Sigmoid colon (tissue), 7 donors: ENCODE measurements around the gene SURF4. TPM values are rescaled to one million over a fixed set of nuclear protein-coding genes. Genes with fewer than 3 reads are reported as not detected.

Source experiments
- DNase-seq: peaks from one replicate; pipeline ENCODE4 v3.0.0-alpha.2; 2019
- H3K27ac ChIP-seq, 4 donors: fragments of 200-600 bp; sonication (generic); one replicate each; pipeline ENCODE4 v1.5.1; 2016 to 2019; ENCODE audit warnings: mild to moderate bottlenecking in 1 of 4
- H3K27me3 ChIP-seq, 3 donors: fragments of 200-600 bp; sonication (generic); one replicate each; pipeline ENCODE4 v1.5.1; 2019; ENCODE audit warnings: mild to moderate bottlenecking in 1 of 3
- H3K36me3 ChIP-seq, 4 donors: fragments of 200-600 bp; sonication (generic); one replicate each; pipeline ENCODE4 v1.5.1; 2016 to 2019
- H3K4me1 ChIP-seq, 4 donors: fragments of 200-600 bp; sonication (generic); one replicate each; pipeline ENCODE4 v1.5.1; 2017 to 2019
- H3K4me3 ChIP-seq, 4 donors: fragments of 200-600 bp; sonication (generic); one replicate each; pipeline ENCODE4 v1.5.1; 2017 to 2019; ENCODE audit warnings: mild to moderate bottlenecking in 2 of 4, moderate library complexity in 1 of 4
- H3K9me3 ChIP-seq, 4 donors: fragments of 200-600 bp in 3 of 4; sonication (generic) in 3 of 4; one replicate each; pipeline versions ENCODE4 v1.5.1 to v1.6.1; 2013 to 2019
- EP300 ChIP-seq, 4 donors: sonication (generic); formaldehyde crosslinking; IDR thresholded peaks; one replicate each; pipeline ENCODE4 v1.6.1; 2017; ENCODE audit warnings: antibody characterized with exemption in 4 of 4
- POLR2A ChIP-seq, 2 donors: fragments of 450-650 bp; IDR thresholded peaks; one replicate each; pipeline ENCODE4 v1.6.1; 2016; ENCODE audit warnings: antibody characterized with exemption in 2 of 2, mild to moderate bottlenecking in 2 of 2, moderate library complexity in 2 of 2
- POLR2AphosphoS5 ChIP-seq, 4 donors: sonication (generic); formaldehyde crosslinking; IDR thresholded peaks; one replicate each; pipeline ENCODE4 v1.6.1; 2017; ENCODE audit warnings: antibody characterized with exemption in 4 of 4
- WGBS, 2 donors: extraction: QIAGEN DNeasy Blood & Tissue Kit; methylation state at CpG; one replicate each; pipeline ENCODE4 v1.1.7; 2013; 5-methylcytosine and 5-hydroxymethylcytosine counted together
- intact Hi-C: fragments of 100-400 bp; cut with DNase I; formaldehyde crosslinking; loops from one replicate; pipeline ENCODE4 v1.15.1; 2023
- polyA plus RNA-seq, 3 donors: library from polyadenylated mRNA; stranded (reverse); fragments of 200-250 nt; gene quantifications; one replicate each; pipeline ENCODE4 v1.2.3, GENCODE V29; 2013
- total RNA-seq, 4 donors: library from RNA; depleted of rRNA; stranded (reverse); fragments of >200 nt; gene quantifications; one replicate each; pipeline ENCODE4 v1.1.0, GENCODE V29; 2016
- TF ChIP-seq, protein P1 (sequence below), 4 experiments: fragments of 450-650 bp in 3 of 4; fragments of 200-600 bp in 1 of 4; IDR thresholded peaks; one replicate each; pipeline ENCODE4 v1.5.1; 2016 to 2019; ENCODE audit warnings: antibody characterized with exemption in 4 of 4, mild to moderate bottlenecking in 3 of 4, moderate library complexity in 2 of 4
- donor health status: healthy with polysubstance abuse.
- donor health status: Bipolar disorder and iron deficiency.
- donor health status: healthy.

The SURF4 gene
- total and polyA plus RNA-seq, 7 donors: 17.4 to 190 (median 83.1) TPM

DNA sequence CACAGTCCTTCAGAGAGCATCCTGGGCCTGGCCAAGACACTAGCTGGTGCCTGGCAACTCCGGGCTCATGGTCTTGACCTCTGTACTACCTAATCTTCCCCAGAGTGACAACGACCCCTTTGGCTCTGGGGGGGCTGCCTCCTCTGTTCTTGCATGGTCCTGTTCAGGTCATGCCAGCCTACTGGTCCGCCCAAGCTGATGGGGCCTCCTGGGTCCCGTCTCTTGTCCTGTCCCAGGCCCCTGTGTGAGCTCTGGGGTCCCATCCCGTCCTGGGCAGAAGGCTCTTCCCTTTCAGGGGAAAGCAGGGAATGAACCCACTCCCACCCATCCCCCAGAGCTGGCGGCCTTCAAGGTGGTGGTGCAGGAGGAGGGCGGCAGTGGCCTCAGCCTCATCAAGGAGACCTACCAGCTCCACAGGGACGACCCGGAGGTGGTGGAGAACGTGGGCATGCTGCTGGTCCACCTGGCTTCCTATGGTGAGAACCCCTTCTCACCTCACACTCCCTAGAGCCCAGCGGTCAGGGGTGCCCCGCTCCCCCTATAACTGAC, 28.7 kb upstream of the SURF4 start:
- intact Hi-C loops: no loop called here
- peaks cover 4 to 57% (median 22%) of the 10 kb centered on the region in 4 donors for H3K36me3 ChIP-seq
- no peak for DNase-seq
- 85 to 91% methylated on average over 12 of the region's 12 CpGs for WGBS, 2 donors
- no peaks in the 10 kb centered on the region for H3K27me3 ChIP-seq
- no peaks in the 10 kb centered on the region for H3K4me1 ChIP-seq
- no peaks in the 10 kb centered on the region for H3K9me3 ChIP-seq
- TF ChIP-seq POLR2A (IDR thresholded peaks at IDR 0.05) (no peak), POLR2AphosphoS5 (IDR thresholded peaks at IDR 0.05) (no peak), EP300 (IDR thresholded peaks at IDR 0.05) (no peak)
- TF ChIP-seq, protein P1, sequence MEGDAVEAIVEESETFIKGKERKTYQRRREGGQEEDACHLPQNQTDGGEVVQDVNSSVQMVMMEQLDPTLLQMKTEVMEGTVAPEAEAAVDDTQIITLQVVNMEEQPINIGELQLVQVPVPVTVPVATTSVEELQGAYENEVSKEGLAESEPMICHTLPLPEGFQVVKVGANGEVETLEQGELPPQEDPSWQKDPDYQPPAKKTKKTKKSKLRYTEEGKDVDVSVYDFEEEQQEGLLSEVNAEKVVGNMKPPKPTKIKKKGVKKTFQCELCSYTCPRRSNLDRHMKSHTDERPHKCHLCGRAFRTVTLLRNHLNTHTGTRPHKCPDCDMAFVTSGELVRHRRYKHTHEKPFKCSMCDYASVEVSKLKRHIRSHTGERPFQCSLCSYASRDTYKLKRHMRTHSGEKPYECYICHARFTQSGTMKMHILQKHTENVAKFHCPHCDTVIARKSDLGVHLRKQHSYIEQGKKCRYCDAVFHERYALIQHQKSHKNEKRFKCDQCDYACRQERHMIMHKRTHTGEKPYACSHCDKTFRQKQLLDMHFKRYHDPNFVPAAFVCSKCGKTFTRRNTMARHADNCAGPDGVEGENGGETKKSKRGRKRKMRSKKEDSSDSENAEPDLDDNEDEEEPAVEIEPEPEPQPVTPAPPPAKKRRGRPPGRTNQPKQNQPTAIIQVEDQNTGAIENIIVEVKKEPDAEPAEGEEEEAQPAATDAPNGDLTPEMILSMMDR (IDR thresholded peaks at IDR 0.05): no peak
- H3K27ac ChIP-seq: no peak overlapping the region
- H3K4me3 ChIP-seq: no peak overlapping the region

DNA sequence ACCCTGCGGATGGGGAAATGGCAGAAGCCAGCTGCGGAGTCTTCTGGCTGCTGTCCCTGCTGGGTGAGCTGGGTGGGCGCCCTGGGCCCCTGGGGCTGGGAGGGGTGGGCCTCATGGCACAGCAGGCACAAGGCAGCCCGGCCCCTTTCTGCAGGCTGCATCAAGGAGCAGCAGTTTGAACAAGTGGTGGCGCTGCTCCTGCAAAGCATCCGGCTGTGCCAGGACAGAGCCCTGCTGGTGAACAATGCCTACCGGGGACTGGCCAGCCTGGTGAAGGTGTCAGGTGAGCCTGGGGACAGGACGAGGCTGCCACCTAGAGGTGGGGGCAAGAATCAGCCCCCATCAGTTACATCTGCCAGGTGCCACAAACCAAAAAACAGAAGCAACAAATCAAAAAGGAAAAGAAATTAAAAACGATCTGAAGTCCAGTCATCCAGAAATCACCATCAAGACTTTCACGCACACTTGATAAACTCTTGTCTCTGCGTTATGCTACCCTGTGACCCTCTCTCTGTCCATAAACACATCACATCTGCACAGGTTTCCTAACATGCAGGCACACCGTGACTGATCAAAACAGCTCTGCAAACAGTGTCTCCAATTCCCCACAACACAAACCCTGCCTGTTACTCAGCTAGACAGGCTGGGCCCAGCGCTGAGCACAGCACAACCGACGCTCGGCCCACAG, 28.1 kb upstream of the SURF4 start:
- Histone ChIP-seq H3K27ac (no peak overlapping the region), H3K27me3 (no peaks in the 10 kb centered on the region), H3K4me1 (no peaks in the 10 kb centered on the region), H3K4me3 (no peak overlapping the region), H3K36me3 (peaks cover 4 to 50% (median 20%) of the 10 kb centered on the region in 4 donors), H3K9me3 (no peaks in the 10 kb centered on the region)
- TF ChIP-seq EP300 (IDR thresholded peaks at IDR 0.05): no peak
- TF ChIP-seq, protein P1 (IDR thresholded peaks at IDR 0.05): peak in 1 of 4 experiments; percentile 51
- WGBS, 2 donors: 66 to 80% methylated on average over 16 of the region's 16 CpGs
- no peak for DNase-seq
- intact Hi-C loops: no loop called here

DNA sequence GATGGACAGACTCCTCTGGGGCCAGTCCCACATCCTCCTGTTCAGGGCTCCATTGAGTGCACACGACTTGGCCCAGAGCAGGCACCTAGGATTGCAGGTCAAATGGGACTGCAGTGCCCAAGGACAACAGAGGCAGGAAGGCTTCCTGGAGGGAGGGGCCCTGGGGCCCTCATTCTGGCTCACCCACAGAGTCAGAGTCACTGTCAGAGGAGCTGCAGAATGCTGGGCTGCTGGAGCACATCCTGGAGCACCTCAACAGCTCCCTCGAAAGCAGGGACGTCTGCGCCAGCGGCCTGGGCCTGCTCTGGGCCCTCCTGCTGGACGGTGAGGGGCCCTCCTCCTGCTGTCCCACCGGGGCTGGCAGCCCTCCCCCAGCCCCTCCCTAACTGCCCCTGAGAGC, 26.8 kb upstream of the SURF4 start:
- H3K9me3 ChIP-seq: no peaks in the 10 kb centered on the region
- no peak for DNase-seq
- WGBS, 2 donors: 79 to 80% methylated on average over 7 of the region's 7 CpGs
- no peaks in the 10 kb centered on the region for H3K4me1 ChIP-seq
- H3K4me3 ChIP-seq: no peak overlapping the region
- intact Hi-C loops: no loop called here
- H3K27ac ChIP-seq: no peak overlapping the region
- H3K27me3 ChIP-seq: no peaks in the 10 kb centered on the region
- peaks cover 4 to 38% (median 18%) of the 10 kb centered on the region in 4 donors for H3K36me3 ChIP-seq
- no peak for TF ChIP-seq POLR2A (IDR thresholded peaks at IDR 0.05)
- TF ChIP-seq POLR2AphosphoS5 (IDR thresholded peaks at IDR 0.05): no peak
- TF ChIP-seq EP300 (IDR thresholded peaks at IDR 0.05): no peak
- TF ChIP-seq, protein P1 (IDR thresholded peaks at IDR 0.05): no peak

DNA sequence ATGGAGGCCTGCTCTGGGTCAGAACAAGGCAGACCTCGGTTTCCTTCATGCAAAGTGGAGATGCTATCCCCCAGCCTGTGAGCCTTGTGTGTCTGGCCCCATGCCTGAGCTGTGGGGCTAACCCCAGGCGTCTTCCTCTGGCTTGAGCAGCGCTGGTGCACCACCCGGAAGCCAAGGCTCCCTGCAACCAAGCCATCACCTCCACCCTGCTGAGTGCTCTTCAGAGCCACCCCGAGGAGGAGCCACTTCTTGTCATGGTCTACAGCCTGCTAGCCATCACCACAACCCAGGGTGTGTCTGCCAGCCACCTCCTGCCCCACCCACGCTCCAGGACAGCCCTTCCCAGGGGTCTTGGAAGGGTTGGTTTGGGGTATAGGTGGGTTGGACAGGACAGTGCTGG, 25.7 kb upstream of the SURF4 start:
- Histone ChIP-seq H3K4me3 (no peak overlapping the region), H3K4me1 (no peaks in the 10 kb centered on the region), H3K27ac (no peak overlapping the region), H3K9me3 (no peaks in the 10 kb centered on the region), H3K27me3 (peaks cover 0 to 1% (median 0%) of the 10 kb centered on the region in 3 donors), H3K36me3 (peaks cover 3 to 27% (median 10%) of the 10 kb centered on the region in 4 donors)
- DNase-seq: no peak
- intact Hi-C loops: no loop called here
- WGBS, 2 donors: 76 to 88% methylated on average over 6 of the region's 6 CpGs
- TF ChIP-seq POLR2AphosphoS5 (IDR thresholded peaks at IDR 0.05) (no peak), POLR2A (IDR thresholded peaks at IDR 0.05) (no peak), EP300 (IDR thresholded peaks at IDR 0.05) (no peak)
- TF ChIP-seq, protein P1 (IDR thresholded peaks at IDR 0.05): no peak
